ENCODE data around the gene ITPRIP. TPM values are rescaled to one million over a fixed set of nuclear protein-coding genes. Genes with fewer than 3 reads are reported as not detected.

Gene ITPRIP
- polyA plus RNA-seq, 3 donors from 2014 or later = 37.0 to 67.8 (median 53.3) TPM

DNA sequence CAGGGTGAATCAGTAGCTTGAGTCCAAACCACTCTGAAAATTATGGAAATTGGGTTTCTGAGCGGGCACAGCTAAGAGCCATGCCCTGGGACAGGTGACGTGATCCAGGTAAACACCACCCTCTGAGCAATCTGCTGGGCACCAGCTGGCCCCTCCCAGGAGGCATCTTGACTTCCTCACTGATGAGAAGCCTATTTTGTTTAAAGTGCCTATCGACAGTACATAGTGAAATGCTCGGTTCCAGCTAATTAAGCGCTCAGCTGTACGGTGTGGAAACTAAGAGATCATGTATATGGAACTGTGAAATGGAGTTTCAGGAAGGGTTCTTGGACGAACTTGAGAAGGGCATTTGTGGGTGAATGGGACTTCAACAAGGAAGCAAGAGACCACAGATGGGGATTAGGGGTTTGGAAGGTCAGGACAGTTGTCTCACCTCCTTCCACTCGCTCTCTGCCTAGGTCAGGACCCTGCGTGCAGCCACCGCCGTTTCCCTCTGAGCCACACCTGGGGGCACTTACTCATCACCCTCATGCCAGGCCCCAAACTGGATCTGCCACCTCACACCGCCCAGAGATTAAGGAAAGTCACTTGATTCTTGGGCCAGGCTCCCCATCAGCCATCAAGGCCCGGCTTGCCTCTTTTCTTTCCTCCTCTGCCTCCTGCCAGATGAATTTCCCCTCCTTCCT lies 3.2 kb downstream of the ITPRIP start:
- Mint-ChIP-seq H3K9me3 (no peaks in the 10 kb centered on the region), H3K4me1 (peaks cover 82 to 89% of the 10 kb centered on the region in 2 donors), H3K4me3 (peak overlapping the region; percentile 49 to 100 (median 97)), H3K36me3 (peaks cover 3 to 9% (median 8%) of the 10 kb centered on the region in 3 donors), H3K27ac (peak overlapping the region; percentile 96 to 100 (median 99)), H3K27me3 (ENCODE audit: low read depth in 3 of 3) (peaks cover 18 to 47% (median 44%) of the 10 kb centered on the region in 3 donors)
- DNase-seq = no peak

DNA sequence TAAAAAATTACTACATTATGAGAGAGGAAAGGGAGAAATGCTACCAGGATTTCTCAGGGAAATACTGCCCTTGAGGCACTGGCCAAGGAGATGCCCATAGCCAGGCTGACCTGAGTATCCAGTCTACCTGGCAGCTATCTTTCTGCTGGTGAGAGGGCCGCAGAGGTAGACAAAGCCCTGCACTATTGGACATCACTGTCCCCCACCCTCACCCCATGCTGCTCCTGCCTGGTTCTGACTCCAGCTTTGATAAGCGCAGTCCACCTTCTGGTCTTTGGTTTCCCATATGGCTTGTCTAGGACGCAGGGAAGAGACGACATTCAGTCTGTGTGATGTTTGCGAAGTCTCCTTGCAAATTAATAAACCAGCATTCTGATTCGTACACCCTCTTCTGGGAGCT lies 3.7 kb downstream of the ITPRIP start:
- H3K9me3 Mint-ChIP-seq = no peaks in the 10 kb centered on the region

DNA sequence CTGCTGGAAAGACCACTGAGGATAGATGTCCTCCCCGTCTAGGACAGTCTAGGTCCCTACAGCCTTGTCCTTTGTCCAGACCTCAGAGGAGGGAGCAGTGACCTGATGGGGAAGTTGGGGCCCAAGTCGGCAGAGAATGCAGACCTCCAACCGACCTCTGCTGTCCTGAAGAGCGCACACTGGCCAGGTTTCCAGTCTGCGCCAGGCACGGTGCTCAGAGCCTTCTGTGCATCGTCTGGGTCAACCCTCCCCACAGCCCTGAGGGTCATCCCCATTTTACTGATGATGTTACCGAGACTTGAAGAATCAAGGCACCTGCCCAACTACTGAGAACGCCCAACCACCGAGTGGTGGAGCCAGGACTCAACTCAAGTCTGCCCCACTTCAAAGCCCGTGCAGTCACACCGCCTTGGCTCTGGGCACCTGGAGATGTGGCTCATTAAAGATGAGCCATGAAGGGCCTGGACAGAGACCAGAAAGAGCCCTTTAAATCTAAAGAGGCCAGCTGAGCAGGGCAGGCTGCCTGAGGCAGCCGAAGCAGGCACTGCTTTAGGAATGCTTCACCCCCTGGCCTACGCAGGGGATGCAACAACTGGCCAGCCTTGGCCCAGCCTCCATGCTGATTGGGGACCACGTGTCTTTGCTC lies 4.4 kb downstream of the ITPRIP start:
- DNase-seq = no peak
- H3K27ac Mint-ChIP-seq = peak overlapping the region; percentile 96 to 100 (median 99)
- H3K4me3 Mint-ChIP-seq = peak overlapping the region in 4 of 5 donors; percentile 69 to 80 (median 72)
- no peaks in the 10 kb centered on the region for H3K9me3 Mint-ChIP-seq
- peaks cover 3 to 9% (median 8%) of the 10 kb centered on the region in 3 donors for H3K36me3 Mint-ChIP-seq
- H3K4me1 Mint-ChIP-seq = peaks cover 85 to 90% of the 10 kb centered on the region in 2 donors
- peaks cover 21 to 52% (median 48%) of the 10 kb centered on the region in 3 donors for H3K27me3 Mint-ChIP-seq (ENCODE audit: low read depth in 3 of 3)

More for the DNA sequence above, 3.7 kb downstream of the ITPRIP start:
- no peak for DNase-seq
- H3K27ac Mint-ChIP-seq = peak overlapping the region; percentile 96 to 100 (median 99)
- peaks cover 18 to 48% (median 47%) of the 10 kb centered on the region in 3 donors for H3K27me3 Mint-ChIP-seq (ENCODE audit: low read depth in 3 of 3)
- H3K4me3 Mint-ChIP-seq = peak overlapping the region; percentile 19 to 95 (median 49)
- peaks cover 3 to 9% (median 8%) of the 10 kb centered on the region in 3 donors for H3K36me3 Mint-ChIP-seq
- H3K4me1 Mint-ChIP-seq = peaks cover 85 to 89% of the 10 kb centered on the region in 2 donors

DNA sequence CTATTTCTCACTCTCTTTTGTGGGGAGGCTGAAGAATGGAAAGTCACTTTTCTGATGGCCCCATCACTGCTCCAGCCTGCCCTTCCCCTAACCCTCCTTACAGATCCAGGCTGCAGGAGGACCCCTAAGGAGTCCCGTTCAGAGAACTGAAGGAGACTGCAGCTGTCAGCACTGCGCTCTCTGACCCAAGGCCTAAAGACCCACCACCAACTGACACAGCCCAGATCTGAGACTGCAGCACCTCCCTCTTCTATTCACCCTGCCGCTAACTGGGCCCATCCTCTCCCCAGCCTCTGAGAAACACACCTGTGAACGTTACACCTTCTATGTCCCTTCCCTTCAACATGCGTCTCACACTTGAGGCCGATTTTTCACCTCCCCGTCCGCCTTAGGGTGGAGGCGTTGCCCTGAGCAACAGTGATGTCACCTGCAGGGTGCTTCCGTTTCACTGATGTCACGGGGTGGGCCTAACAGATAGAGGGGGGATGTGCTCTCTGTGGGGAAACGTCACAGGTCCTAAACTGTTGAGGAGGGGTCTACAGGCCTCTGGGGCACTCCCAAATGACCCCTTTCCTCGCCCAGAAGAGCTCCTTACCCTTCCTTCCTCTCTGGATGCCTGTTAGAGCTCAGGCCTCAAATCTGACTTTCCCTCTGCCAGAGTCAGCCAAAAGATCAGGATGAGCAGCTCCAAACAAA lies 5.1 kb downstream of the ITPRIP start:
- Mint-ChIP-seq H3K4me3 (peak overlapping the region; percentile 36 to 80 (median 70)), H3K36me3 (peaks cover 3 to 9% (median 8%) of the 10 kb centered on the region in 3 donors)
- peak; percentile 81 to 86 (median 83) for DNase-seq

DNA sequence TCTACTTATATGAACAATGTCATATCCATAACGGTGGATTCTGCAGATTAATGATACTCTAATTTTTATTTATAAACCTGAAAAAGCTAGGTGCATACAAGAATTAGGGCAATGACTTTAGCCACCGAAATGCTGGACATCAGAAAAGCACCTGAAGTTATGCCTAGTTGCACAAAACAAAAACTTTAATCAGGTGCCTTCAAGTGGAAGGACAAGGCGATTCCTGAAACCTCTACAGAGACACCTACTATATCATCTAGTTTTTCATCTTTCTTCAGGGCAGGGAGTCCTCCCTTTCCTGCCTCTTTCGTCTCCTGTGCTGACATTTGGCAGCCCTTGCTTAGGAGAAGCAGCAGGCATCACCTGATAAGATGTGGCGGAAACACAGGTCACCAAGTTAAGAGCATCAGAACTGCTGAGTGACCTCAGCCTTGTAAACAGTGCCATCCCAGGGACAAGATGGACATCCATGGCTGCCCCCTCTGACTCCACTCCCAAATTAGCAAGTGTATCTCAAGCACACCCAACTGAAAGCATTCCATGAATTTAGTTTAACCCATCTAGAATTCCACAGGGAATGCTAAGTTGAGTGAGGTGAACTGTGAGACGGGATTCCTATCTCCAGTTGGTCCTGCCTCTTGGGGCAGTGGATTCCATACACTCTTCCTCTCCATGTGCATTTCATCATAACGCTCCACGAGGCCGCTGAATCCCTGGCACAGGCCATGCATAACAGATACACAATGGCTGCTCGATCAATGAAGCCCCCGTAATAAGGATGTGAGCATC lies 5.8 kb downstream of the ITPRIP start:
- no peaks in the 10 kb centered on the region for H3K9me3 Mint-ChIP-seq
- DNase-seq = no peak
- H3K4me1 Mint-ChIP-seq = peaks cover 95 to 98% of the 10 kb centered on the region in 2 donors
- H3K4me3 Mint-ChIP-seq = peak overlapping the region; percentile 36 to 80 (median 70)
- peaks cover 19 to 54% (median 46%) of the 10 kb centered on the region in 3 donors for H3K27me3 Mint-ChIP-seq (ENCODE audit: low read depth in 3 of 3)
- peak overlapping the region; percentile 96 to 100 (median 99) for H3K27ac Mint-ChIP-seq
- H3K36me3 Mint-ChIP-seq = peaks cover 3 to 9% (median 8%) of the 10 kb centered on the region in 3 donors

More for the DNA sequence above, 5.1 kb downstream of the ITPRIP start:
- Mint-ChIP-seq H3K9me3 (no peaks in the 10 kb centered on the region), H3K27me3 (ENCODE audit: low read depth in 3 of 3) (peaks cover 21 to 52% (median 47%) of the 10 kb centered on the region in 3 donors), H3K4me1 (peaks cover 88 to 92% of the 10 kb centered on the region in 2 donors), H3K27ac (peak overlapping the region; percentile 96 to 100 (median 99))

DNA sequence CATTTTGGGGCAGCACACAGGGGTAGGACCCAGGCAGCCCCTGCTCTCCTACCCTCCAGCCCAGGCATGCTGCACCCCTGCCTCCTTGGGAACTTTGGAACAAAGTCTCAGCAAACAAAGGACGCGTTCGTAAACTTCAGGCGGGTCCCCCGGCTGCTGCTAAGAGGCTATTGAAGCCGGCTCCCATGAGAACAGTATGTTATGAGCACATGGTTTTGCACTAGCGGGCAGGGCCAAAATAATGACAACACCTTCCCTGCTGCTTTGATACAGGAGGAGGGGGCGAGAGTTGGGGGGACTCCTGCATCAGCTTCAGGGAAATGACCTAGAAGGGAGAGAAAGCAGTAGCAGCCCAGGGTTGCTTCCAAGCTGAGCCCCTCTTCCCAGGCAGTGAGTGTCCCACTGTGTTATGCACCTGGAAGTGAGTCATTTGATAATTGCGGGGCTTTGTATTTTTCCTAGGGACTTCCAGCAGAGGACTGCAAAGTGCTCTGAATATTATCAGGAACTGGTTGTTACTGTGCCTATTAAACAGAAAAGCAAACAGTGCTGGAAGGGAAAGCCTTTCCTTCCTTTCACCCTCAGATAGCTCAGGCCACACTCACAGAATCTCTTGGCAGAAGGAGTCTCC lies 6.9 kb downstream of the ITPRIP start:
- peak overlapping the region in 3 of 5 donors; percentile 10 to 46 (median 29) for H3K4me3 Mint-ChIP-seq
- peaks cover 18 to 54% (median 46%) of the 10 kb centered on the region in 3 donors for H3K27me3 Mint-ChIP-seq (ENCODE audit: low read depth in 3 of 3)
- peaks cover 3 to 9% (median 4%) of the 10 kb centered on the region in 3 donors for H3K36me3 Mint-ChIP-seq
- H3K27ac Mint-ChIP-seq = peak overlapping the region; percentile 96 to 100 (median 99)
- H3K9me3 Mint-ChIP-seq = no peaks in the 10 kb centered on the region
- no peak for DNase-seq
- peaks cover 98 to 100% of the 10 kb centered on the region in 2 donors for H3K4me1 Mint-ChIP-seq

DNA sequence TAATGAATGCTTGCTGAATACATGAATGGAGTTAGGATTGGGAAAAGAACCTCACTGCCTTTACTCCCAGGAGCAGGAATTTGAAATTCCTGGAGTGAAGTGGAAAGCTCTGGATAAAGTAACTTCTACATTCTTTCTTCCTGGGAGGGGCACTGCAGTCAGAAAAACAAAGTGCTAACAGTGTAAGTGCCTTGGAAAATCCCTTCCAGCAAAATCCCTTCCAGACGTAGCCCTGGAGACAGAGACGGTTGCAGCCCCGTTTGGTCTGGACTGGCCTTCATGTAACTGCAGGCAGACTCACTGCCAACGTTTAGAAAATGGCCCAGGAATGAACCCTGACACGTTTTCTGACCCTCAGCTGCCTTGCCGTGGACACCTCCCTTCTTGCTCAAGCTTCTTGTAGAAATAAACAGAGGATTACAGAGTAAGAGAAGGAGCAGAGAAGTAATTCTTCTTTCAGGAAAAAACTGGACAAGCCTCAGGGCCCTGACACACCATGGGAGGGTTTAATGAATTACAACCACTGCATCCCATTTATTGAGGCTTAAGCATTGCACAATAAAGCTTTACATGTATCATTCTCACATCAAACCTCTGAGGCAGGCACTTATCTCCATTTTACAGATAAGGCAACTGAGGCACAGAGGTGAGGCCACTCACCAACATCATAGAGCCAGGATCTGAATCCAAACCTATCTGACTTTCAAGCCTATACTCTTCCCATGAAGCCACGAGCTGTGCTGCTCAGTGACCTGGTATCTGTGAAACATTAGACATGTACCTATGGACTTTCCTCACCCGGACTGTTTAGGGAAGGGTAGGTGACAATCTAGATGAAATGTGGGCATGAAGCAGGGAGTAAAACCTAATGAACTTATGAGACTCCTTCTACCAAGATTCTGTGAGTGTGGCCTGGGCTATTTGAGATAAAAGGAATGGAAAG lies 7.8 kb downstream of the ITPRIP start:
- Mint-ChIP-seq H3K27me3 (ENCODE audit: low read depth in 3 of 3) (peaks cover 18 to 59% (median 52%) of the 10 kb centered on the region in 3 donors), H3K36me3 (peaks cover 3 to 9% (median 4%) of the 10 kb centered on the region in 3 donors)

DNA sequence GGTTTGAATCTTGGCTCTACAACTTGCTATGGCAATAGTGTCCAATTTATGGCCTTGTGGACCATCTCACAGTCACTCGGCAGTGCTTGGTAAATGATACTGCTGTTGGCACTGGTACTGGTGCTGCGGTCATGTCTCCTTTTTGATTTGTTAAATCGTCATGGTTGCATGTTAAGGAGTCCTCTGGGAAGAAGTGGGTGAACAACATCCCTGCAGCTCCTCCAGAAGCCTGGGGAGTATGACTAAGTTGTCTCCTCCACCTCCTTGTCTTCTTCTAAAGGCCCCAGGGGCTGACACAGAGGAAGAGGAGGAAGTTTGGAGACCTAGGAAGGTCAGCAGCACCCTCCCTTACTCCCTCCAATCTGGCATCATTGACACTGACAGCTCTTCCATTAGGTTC lies 8.5 kb downstream of the ITPRIP start:
- H3K4me3 Mint-ChIP-seq = peak overlapping the region; percentile 80 to 90 (median 88)
- H3K27ac Mint-ChIP-seq = peak overlapping the region; percentile 96 to 100 (median 99)

More for the DNA sequence above, 7.8 kb downstream of the ITPRIP start:
- DNase-seq = no peak
- H3K4me3 Mint-ChIP-seq = peak overlapping the region; percentile 29 to 90 (median 88)
- peaks cover 99 to 100% of the 10 kb centered on the region in 2 donors for H3K4me1 Mint-ChIP-seq
- H3K9me3 Mint-ChIP-seq = no peaks in the 10 kb centered on the region
- peak overlapping the region; percentile 96 to 100 (median 99) for H3K27ac Mint-ChIP-seq

DNA sequence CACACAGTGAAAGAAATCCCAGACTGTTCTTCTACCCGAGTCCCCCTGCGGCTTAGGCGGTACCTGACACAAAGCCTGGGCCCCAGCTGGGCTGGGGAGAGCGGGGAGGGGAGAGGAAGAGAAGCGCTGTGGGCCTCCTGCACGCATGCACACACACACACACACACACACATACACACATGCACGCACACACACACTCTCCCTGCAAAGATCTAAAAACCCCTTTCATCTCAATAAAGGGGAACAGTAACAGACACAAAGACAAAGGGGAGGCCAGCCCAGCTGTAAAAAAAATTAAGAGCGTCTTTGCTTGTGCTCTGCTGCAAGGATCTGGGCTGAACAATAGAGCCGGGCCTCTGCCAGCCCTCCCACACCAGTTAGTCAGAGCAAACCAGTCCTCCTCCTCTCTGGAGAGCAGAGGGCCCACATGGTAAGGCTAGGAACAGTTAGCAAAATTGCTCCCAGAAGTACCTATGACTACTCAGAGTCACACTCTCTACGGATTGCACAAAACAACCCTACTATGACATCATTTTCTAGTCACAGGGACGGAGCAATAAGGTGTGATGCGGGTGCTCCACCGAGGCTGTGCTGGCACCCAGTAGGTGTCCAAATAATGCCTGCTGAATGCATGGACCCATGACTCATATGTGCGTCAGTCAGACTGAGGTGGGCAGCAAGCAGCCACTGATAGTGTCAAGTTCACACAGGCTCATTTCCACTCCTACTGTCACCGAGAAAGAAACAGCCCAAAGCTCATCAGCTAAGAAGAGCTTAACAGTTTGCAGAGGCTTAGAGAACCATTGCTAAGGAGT lies 9.2 kb downstream of the ITPRIP start:
- Mint-ChIP-seq H3K36me3 (peaks cover 4 to 15% (median 6%) of the 10 kb centered on the region in 3 donors), H3K27me3 (ENCODE audit: low read depth in 3 of 3) (peaks cover 26 to 72% (median 64%) of the 10 kb centered on the region in 3 donors), H3K4me3 (peak overlapping the region; percentile 80 to 90 (median 88)), H3K27ac (peak overlapping the region; percentile 96 to 100 (median 99)), H3K4me1 (peaks cover 99 to 100% of the 10 kb centered on the region in 2 donors), H3K9me3 (no peaks in the 10 kb centered on the region)
- peak; percentile 92 to 95 (median 92) for DNase-seq

More for the DNA sequence above, 8.5 kb downstream of the ITPRIP start:
- Mint-ChIP-seq H3K36me3 (peaks cover 4 to 15% (median 6%) of the 10 kb centered on the region in 3 donors), H3K27me3 (ENCODE audit: low read depth in 3 of 3) (peaks cover 24 to 65% (median 58%) of the 10 kb centered on the region in 3 donors), H3K9me3 (no peaks in the 10 kb centered on the region), H3K4me1 (peaks cover 99 to 100% of the 10 kb centered on the region in 2 donors)
- DNase-seq = no peak

DNA sequence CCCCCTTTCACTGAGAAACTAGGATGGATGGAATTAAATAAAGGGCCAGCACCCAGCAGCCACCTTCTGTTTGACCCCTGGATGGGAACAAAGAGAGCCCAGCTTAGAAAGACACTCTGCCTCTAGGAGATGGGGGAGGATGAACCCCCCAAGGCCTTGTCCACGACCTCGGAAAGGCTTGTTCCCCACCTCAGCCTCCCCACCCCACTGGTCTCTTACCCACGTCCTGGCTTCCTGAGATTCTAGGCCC lies 9.7 kb downstream of the ITPRIP start:
- Mint-ChIP-seq H3K27ac (peak overlapping the region; percentile 96 to 100 (median 99)), H3K9me3 (no peaks in the 10 kb centered on the region), H3K36me3 (peaks cover 4 to 15% (median 6%) of the 10 kb centered on the region in 3 donors), H3K27me3 (ENCODE audit: low read depth in 3 of 3) (peaks cover 28 to 71% (median 67%) of the 10 kb centered on the region in 3 donors), H3K4me3 (peak overlapping the region; percentile 80 to 90 (median 88)), H3K4me1 (peaks cover 99 to 100% of the 10 kb centered on the region in 2 donors)
- no peak for DNase-seq
